ENCODE measurements around the gene ZNF609.

ZNF609 gene, protein sequence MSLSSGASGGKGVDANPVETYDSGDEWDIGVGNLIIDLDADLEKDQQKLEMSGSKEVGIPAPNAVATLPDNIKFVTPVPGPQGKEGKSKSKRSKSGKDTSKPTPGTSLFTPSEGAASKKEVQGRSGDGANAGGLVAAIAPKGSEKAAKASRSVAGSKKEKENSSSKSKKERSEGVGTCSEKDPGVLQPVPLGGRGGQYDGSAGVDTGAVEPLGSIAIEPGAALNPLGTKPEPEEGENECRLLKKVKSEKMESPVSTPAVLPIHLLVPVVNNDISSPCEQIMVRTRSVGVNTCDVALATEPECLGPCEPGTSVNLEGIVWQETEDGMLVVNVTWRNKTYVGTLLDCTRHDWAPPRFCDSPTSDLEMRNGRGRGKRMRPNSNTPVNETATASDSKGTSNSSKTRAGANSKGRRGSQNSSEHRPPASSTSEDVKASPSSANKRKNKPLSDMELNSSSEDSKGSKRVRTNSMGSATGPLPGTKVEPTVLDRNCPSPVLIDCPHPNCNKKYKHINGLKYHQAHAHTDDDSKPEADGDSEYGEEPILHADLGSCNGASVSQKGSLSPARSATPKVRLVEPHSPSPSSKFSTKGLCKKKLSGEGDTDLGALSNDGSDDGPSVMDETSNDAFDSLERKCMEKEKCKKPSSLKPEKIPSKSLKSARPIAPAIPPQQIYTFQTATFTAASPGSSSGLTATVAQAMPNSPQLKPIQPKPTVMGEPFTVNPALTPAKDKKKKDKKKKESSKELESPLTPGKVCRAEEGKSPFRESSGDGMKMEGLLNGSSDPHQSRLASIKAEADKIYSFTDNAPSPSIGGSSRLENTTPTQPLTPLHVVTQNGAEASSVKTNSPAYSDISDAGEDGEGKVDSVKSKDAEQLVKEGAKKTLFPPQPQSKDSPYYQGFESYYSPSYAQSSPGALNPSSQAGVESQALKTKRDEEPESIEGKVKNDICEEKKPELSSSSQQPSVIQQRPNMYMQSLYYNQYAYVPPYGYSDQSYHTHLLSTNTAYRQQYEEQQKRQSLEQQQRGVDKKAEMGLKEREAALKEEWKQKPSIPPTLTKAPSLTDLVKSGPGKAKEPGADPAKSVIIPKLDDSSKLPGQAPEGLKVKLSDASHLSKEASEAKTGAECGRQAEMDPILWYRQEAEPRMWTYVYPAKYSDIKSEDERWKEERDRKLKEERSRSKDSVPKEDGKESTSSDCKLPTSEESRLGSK (N-terminal part only)

GRCh38 chr15:64460206-64460723 lies at the start of gene ZNF609:
Gene ZNF609 (plus strand): TSS chr15:64460578. CDS start chr15:64499420, 38,842 bp downstream.
- peak; percentile 67 to 87 (median 80) for DNase-seq

DNA sequence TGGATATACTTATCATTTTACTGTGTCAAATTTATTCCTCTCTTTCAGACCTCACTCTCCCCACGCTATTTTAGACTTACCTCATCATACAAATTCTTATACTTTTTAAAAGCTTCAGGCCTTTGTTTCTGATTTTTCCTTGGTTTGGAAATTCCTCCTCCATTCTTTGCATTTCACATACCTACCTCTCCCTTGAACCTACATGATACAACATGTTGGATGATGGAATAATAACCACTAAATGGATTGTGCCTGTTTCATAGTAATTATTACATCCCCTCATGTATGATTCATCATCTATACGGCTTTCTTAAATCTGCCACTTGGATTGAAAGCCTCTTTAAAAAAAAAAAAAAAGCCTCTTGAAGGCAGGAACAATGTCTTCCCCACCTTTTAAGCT lies 48.2 kb upstream of the ZNF609 start:
- no peak for DNase-seq

DNA sequence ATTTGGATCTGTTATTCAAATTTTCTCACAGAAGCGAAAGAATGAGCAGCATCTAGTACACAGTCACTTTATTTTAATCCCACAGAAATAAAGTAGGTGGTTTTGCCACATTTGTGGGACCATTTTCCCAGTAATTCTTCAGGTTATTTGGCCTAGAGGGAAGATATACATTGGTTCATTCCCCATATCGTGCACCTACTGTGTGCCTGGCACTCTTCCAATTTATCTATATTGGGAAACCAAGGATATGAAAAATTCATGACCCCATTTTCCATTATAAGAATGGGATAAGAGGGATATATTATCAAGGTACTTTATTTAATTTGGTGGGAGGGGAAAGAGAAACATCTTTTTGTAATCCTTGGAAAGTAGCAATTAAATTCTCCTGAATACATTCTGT lies 37.7 kb upstream of the ZNF609 start:
- DNase-seq, result no peak

DNA sequence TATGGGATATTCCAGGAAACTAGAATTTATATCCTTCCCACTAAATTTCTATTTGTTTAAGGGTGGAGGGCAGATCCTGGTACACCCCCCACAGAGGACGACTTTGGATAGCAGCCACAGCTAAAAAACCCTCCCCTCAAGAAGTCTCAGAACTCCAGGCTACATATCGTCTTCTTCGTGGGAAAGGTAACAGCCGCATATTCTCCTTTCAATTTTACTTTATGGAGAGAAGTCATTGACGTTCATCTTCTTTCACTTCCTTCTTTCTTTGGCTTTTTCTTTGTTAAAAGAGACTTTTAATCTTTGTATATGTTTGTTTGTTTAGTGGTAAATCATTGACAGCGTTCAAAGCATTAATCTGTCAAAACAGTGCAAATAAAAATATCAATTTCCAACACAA lies 36.4 kb upstream of the ZNF609 start:
- DNase-seq, result no peak

- DNase-seq, result no peak
Observed at GRCh38 chr15:64425221-64425620, 35.2 kb upstream of the ZNF609 start.

DNA sequence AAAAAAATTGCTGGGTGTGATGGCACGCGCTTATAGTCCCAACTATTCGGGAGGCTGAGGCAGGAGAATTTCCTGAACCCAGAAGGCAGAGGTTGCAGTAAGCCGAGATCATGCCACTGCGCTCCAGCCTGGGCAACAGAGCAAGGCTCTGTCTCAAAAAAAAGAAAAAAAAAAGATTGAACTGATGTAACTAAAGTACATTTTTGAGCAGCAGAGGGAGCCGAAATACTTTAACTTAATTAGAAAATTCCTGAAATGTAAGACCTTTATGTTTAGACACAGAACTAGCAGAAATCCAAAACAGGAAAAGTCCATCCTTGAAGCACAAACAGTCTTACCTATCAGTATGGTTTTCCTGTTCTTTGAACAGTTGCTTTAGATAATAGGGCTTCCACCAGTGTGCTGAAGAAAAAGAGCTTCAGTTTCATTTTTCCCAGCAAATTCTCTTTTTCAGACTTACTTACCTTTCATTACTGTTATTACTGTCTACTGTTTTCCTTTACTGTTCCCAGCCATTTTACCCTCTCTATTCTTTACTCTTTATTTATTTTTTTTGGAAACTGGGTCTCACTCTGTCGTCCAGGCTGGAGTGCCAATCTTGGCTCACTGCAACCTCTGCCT lies 33.4 kb upstream of the ZNF609 start:
- DNase-seq, result peak in 2 of 6 experiments; percentile 34 to 49

GRCh38 chr15:64429448-64429847 lies 30.9 kb upstream of the ZNF609 start:
- DNase-seq, result no peak

- DNase-seq, result peak; percentile 8 to 85 (median 56)
Observed at GRCh38 chr15:64430000-64430735, 30.2 kb upstream of the ZNF609 start.

DNA sequence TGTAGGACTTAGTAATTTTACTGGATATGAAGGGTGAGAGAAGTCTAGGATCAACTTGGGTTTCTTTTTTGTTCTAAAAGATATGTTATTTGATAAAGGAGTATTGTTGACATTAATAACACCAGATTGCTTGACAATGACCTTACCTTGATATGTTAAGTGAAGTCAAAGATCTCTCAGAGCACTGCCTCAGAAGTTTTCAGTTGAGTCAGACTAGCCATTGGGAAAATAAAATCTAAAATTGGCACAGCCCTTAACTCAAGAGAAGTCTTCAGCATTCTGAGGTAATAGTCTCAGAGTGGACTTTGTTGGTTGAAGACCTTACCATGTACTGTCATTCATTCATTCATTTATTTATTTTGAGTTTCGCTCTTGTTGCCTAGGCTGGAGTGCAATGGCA lies 22.4 kb upstream of the ZNF609 start:
- DNase-seq, result no peak

GRCh38 chr15:64438653-64439447 lies 21.5 kb upstream of the ZNF609 start:
- peak in 3 of 6 experiments; percentile 2 to 26 (median 13) for DNase-seq

DNA sequence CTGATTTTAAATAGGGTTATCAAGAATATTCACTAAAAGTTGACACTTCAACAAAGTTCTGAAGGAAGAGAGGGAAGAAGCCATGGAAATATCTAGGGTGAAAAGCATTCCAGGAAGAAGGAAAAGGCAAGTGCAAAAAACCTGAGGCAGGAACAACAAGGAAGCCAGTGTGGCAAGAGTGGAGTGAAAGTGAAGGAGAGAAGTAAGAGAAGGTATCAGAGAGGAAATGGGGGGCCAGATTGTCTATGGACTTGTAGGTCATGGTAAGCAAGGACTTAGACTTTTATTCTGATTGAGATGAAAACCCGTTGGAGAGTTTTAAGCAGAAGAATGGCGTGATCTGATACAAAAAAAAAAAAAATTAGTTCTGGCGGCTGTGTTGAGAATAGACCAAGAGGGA lies 18.5 kb upstream of the ZNF609 start:
- DNase-seq, result no peak

GRCh38 chr15:64443016-64443415 lies 17.4 kb upstream of the ZNF609 start:
- DNase-seq, result no peak

DNA sequence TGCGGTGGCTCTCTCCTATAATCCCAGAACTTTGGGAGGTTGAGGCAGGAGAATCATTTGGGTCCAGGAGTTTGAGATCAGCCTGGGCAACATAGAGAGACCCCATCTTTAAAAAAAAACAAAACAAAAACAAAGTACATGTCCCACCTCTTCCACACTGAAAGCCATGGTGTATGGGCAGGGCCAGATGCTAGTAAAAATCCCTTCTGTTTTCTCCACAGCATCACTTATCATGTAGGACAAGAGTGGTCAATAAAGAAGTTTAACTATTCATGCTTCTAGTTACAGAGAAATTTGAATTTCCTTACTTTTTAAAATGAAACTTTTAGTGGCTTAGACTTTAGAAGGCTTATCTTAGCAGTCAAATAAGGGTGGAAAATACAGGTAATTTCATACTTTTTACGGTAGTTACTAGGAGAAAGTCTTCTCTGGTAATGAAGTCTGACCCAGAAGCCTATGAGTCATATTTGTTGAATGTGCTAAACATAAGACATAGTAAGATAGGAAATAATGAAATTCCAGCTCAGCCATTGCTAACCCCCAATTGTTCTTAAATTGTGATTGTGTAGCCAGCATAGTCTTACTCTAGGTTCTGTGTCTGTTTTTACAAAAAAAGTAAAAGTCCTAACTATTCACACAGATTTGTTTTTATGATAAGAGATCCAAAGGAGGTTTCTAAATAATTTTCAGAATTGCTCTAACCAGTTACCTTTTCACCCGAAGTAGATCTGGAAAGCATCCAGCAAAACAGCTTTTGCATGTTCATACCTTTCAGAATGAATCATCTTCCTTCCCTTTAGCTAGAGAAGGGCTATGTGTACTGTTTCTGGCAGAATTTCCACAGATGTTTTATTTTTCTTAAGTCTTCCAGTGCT lies 16.4 kb upstream of the ZNF609 start:
- DNase-seq, result peak in 3 of 6 experiments; percentile 1 to 9 (median 5)

DNA sequence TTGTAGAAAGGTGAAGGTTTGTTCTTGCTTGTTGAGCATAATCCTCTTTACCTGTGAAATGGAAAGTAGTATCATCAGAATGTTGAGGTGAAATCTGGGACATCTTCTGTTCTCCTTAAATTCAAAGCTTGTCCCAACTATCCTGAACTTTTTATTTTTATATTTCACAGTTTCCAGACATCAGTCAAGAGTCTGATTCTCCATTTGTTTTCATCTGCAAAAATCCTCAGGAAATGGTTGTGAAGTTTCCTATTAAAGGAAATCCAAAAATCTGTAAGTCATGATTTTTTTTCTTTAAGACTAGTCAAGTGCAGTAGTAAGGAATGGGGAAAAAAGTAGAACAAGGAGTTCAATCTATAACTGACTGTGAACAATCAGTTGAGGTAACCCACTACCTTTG lies 15.5 kb upstream of the ZNF609 start:
- no peak for DNase-seq

DNA sequence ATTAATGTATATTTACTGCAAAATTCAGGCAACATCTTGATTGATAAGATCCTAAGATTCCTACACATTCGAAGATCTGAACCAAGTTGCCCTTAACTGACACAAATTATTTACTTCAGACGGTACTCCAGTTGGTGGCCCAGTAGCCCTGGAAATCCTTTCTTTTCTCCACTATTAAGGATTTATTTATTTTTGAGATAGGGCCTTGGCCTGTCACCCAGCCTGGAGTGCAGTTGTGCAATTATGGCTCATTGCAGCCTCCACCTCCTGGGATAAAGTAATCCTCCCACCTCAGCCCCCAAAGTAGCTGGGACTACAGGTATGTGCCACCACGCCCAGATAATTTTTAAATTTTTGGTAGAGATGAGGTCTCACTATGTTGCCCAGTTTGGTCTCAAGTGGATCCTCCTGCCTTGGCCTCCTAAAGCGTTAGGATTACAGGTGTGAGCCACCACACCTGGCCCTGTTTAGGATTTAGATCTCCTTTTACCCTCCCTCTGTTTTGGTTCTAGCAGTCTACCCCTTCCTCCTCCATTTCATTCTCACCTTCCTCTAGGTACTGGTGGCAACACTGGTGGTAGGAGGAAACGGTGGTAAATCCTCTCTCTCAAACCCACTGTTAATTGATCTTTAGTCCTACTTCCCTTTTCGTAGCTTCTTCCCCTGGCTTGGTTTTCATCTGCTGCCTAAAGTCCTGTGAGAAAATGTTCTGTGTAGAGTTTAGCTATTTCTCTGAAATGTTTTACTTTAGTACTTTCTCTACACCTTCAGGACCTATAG lies 12.7 kb upstream of the ZNF609 start:
- peak in 1 of 6 experiments; percentile 11 for DNase-seq

GRCh38 chr15:64452988-64453688 lies 7.2 kb upstream of the ZNF609 start:
- DNase-seq, result no peak

GRCh38 chr15:64453689-64454037 lies 6.7 kb upstream of the ZNF609 start:
- no peak for DNase-seq

GRCh38 chr15:64454282-64454681 lies 6.1 kb upstream of the ZNF609 start:
- DNase-seq, result no peak

Data from stimulated activated naive CD4-positive, alpha-beta T cell (primary cell).